C4-2B (cell line): ENCODE results near the gene KRTAP12-1.

Source experiments
- ZFX ChIP-seq: fragments of 450-650 bp; IDR thresholded peaks from 2 replicates; pipeline ENCODE4 v1.6.1; 2017
- TF ChIP-seq, protein P1 (sequence below): fragments of 450-650 bp; conservative IDR thresholded peaks from 2 replicates; pipeline ENCODE4 v1.5.1; 2017; ENCODE audit warnings: mild to moderate bottlenecking

DNA sequence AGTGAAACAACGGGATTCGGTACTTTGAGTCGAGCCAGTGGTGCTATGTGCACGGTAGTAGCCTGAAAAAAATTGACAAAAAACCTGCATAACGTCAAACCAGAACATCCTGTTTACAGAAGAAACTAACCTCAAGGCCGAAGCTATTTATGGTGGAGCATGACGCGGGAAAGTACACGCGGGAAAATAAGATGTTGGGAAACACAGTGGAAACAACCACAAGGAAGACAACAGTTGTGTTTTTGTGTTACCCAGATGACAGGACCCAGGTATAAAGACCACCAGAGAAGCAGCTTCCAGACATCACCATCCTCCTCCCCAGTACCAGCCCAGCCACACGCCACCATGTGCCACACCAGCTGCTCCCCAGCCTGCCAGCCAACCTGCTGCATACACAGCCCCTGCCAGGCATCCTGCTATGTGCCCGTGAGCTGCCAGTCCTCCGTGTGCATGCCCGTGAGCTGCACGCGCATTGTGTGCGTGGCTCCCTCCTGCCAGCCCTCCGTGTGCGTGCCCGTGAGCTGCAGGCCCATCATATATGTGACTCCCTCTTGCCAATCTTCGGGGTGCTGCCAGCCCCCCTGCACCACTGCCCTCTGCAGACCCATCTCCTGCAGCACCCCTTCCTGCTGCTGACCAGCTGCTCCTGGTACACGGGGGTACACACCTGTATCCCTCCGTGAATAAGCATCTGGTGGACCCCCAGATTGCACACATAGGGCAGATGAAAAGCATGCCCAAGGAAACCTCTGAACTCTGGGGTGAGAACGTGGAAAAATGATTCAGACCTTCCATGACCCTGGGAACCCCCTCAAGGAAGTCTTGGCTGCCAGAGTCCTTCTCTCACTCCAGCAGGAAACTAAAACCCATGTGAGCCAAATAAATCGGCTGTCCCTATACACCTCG lies 24.1 kb downstream of the KRTAP12-1 start, which contains the start of gene KRTAP12-3:
- TF ChIP-seq, protein P1, sequence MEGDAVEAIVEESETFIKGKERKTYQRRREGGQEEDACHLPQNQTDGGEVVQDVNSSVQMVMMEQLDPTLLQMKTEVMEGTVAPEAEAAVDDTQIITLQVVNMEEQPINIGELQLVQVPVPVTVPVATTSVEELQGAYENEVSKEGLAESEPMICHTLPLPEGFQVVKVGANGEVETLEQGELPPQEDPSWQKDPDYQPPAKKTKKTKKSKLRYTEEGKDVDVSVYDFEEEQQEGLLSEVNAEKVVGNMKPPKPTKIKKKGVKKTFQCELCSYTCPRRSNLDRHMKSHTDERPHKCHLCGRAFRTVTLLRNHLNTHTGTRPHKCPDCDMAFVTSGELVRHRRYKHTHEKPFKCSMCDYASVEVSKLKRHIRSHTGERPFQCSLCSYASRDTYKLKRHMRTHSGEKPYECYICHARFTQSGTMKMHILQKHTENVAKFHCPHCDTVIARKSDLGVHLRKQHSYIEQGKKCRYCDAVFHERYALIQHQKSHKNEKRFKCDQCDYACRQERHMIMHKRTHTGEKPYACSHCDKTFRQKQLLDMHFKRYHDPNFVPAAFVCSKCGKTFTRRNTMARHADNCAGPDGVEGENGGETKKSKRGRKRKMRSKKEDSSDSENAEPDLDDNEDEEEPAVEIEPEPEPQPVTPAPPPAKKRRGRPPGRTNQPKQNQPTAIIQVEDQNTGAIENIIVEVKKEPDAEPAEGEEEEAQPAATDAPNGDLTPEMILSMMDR, result no peak
- no peak for TF ChIP-seq ZFX
